ENCODE measurements around the gene PLCB4.

PLCB4 gene

GRCh38 chr20:9280666-9281065 is 211.8 kb downstream of the PLCB4 start:
- in situ Hi-C loops (cut with HindIII; ENCODE audit: low pct_ligation_motif_present, low sequenced_read_pairs): no loop called here
- no peak for DNase-seq
- no peak overlapping the region for H3K4me3 ChIP-seq (ENCODE audit: low read depth, low read length)

GRCh38 chr20:9281803-9282202 is 212.9 kb downstream of the PLCB4 start:
- Histone ChIP-seq H3K36me3 (replicated peaks) (no peaks in the 10 kb centered on the region), H3K27me3 (replicated peaks) (no peaks in the 10 kb centered on the region), H3K27ac (no peak overlapping the region), H3K4me3 (ENCODE audit: low read depth, low read length) (no peak overlapping the region)
- TF ChIP-seq, protein P1, sequence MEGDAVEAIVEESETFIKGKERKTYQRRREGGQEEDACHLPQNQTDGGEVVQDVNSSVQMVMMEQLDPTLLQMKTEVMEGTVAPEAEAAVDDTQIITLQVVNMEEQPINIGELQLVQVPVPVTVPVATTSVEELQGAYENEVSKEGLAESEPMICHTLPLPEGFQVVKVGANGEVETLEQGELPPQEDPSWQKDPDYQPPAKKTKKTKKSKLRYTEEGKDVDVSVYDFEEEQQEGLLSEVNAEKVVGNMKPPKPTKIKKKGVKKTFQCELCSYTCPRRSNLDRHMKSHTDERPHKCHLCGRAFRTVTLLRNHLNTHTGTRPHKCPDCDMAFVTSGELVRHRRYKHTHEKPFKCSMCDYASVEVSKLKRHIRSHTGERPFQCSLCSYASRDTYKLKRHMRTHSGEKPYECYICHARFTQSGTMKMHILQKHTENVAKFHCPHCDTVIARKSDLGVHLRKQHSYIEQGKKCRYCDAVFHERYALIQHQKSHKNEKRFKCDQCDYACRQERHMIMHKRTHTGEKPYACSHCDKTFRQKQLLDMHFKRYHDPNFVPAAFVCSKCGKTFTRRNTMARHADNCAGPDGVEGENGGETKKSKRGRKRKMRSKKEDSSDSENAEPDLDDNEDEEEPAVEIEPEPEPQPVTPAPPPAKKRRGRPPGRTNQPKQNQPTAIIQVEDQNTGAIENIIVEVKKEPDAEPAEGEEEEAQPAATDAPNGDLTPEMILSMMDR (IDR thresholded peaks at IDR 0.05; ENCODE audit: low read depth, low read length, missing control alignments): no peak
- DNase-seq: no peak
- in situ Hi-C loops (cut with HindIII; ENCODE audit: low pct_ligation_motif_present, low sequenced_read_pairs): no loop called here

More at GRCh38 chr20:9280666-9281065, 211.8 kb downstream of the PLCB4 start:
- Histone ChIP-seq H3K27ac (no peak overlapping the region), H3K27me3 (replicated peaks) (no peaks in the 10 kb centered on the region), H3K36me3 (replicated peaks) (no peaks in the 10 kb centered on the region)
- TF ChIP-seq, protein P1 (IDR thresholded peaks at IDR 0.05; ENCODE audit: low read depth, low read length, missing control alignments): no peak

- in situ Hi-C loops (cut with HindIII; ENCODE audit: low pct_ligation_motif_present, low sequenced_read_pairs): no loop called here
- no peak for DNase-seq
- H3K27ac ChIP-seq: no peak overlapping the region
- H3K4me3 ChIP-seq (ENCODE audit: low read depth, low read length): no peak overlapping the region
- no peaks in the 10 kb centered on the region for H3K27me3 ChIP-seq (replicated peaks)
- no peaks in the 10 kb centered on the region for H3K36me3 ChIP-seq (replicated peaks)
- TF ChIP-seq, protein P1 (IDR thresholded peaks at IDR 0.05; ENCODE audit: low read depth, low read length, missing control alignments): no peak
Measured at GRCh38 chr20:9285617-9286016, 216.7 kb downstream of the PLCB4 start.

DNA sequence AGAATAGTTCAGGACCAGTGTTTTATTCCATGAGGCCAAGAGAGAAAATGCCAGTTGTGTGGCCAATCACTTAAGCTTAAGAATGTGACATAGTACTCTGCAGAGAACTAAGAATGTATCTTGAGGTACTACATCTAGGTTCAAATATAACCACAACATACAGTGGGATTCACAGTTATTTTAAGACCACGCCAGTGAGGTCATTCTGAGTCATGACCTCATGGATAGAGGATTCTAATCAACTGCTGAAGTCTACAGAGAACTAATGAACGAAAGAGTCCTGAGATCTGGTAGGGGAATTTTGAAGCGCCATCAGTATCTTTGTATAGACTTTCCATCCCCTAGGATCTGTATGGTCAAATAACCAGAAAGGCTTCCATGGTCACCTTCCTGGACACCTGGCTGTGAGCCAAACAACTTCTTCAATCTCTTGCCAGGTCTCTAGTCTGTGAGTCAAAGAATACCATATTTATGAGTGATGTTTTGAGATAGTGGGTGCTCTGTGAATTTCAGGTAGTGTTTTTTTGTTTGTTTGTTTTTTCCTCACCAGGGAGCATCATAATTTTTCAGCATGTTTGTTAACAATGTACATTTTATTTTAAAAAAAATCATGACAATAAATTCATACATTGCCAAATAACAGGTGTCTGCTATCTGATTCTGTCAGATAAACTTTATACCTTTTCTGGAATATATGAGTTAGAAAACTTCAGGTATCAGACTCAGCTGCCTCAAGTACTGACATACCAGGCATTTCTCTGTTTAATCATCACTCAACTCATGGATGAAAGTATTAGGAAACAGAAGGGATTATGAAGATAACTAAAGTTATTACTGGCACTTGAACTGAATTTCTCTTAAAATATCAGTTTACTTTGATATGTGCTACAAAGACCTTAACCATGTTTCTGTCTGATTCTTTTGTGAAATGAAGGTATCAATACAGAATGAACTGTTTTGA is 217.9 kb downstream of the PLCB4 start:
- no peaks in the 10 kb centered on the region for H3K27me3 ChIP-seq (replicated peaks)
- no peak overlapping the region for H3K4me3 ChIP-seq (ENCODE audit: low read depth, low read length)
- TF ChIP-seq, protein P1 (IDR thresholded peaks at IDR 0.05; ENCODE audit: low read depth, low read length, missing control alignments): no peak
- no peaks in the 10 kb centered on the region for H3K36me3 ChIP-seq (replicated peaks)
- in situ Hi-C loops (cut with HindIII; ENCODE audit: low pct_ligation_motif_present, low sequenced_read_pairs): no loop called here
- H3K27ac ChIP-seq: no peak overlapping the region
- peak; percentile 23 for DNase-seq

GRCh38 chr20:9287826-9288225 is 218.9 kb downstream of the PLCB4 start:
- no peaks in the 10 kb centered on the region for H3K36me3 ChIP-seq (replicated peaks)
- no peaks in the 10 kb centered on the region for H3K27me3 ChIP-seq (replicated peaks)
- H3K27ac ChIP-seq: no peak overlapping the region
- in situ Hi-C loops (cut with HindIII; ENCODE audit: low pct_ligation_motif_present, low sequenced_read_pairs): no loop called here
- TF ChIP-seq, protein P1 (IDR thresholded peaks at IDR 0.05; ENCODE audit: low read depth, low read length, missing control alignments): no peak
- no peak for DNase-seq
- no peak overlapping the region for H3K4me3 ChIP-seq (ENCODE audit: low read depth, low read length)
